Astrocyte (in vitro differentiated cells and primary cell): ENCODE data around the gene PLCXD3. TPM values are rescaled to one million over a fixed set of nuclear protein-coding genes. Genes with fewer than 3 reads are reported as not detected.

Source experiments
- DNase-seq: peaks from one replicate; pipeline ENCODE4 v3.0.0-alpha.2; 2010; ENCODE audit warnings: low read depth
- FAIRE-seq: peaks from 2 replicates; lab custom pipeline; 2011; peaks lifted over from hg19 to GRCh38; lab: Jason Lieb, UNC
- H2AFZ ChIP-seq: 2 replicates; pipeline ENCODE4 v1.6.0; 2012; ENCODE audit warnings: low read depth, low read length, inconsistent platforms
- H3K27ac ChIP-seq: 2 replicates; pipeline ENCODE4 v1.5.1; 2011; ENCODE audit warnings: low read depth, low read length, inconsistent platforms
- H3K27me3 ChIP-seq: 2 replicates; pipeline ENCODE4 v1.6.0; 2011; ENCODE audit warnings: low read length, inconsistent platforms; ENCODE audit not compliant: insufficient read depth
- H3K36me3 ChIP-seq: 2 replicates; pipeline ENCODE4 v1.5.1; 2011; ENCODE audit warnings: low read length, inconsistent platforms; ENCODE audit not compliant: insufficient read depth
- H3K4me1 ChIP-seq: 2 replicates; pipeline ENCODE4 v1.5.1; 2011; ENCODE audit warnings: low read length, inconsistent platforms; ENCODE audit not compliant: insufficient read depth
- H3K4me2 ChIP-seq: 2 replicates; pipeline ENCODE4 v1.6.0; 2012; ENCODE audit warnings: low read length, inconsistent platforms
- H3K4me3 ChIP-seq: 2 replicates; pipeline ENCODE4 v1.5.1; 2011; ENCODE audit warnings: low read depth, mild to moderate bottlenecking, low read length, inconsistent platforms; ENCODE audit not compliant: insufficient read depth
- H3K79me2 ChIP-seq: 2 replicates; pipeline ENCODE4 v1.6.0; 2012; ENCODE audit warnings: mild to moderate bottlenecking, low read length, inconsistent platforms; ENCODE audit not compliant: insufficient read depth
- H3K9ac ChIP-seq: 2 replicates; pipeline ENCODE4 v1.6.0; 2012; ENCODE audit warnings: mild to moderate bottlenecking, low read length, inconsistent platforms
- H3K9me3 ChIP-seq: 2 replicates; pipeline ENCODE4 v1.5.1; 2012; ENCODE audit warnings: low read depth, mild to moderate bottlenecking, low read length, inconsistent platforms; ENCODE audit not compliant: insufficient read depth
- H4K20me1 ChIP-seq: 2 replicates; pipeline ENCODE4 v1.6.0; 2012; ENCODE audit warnings: low read length, inconsistent platforms; ENCODE audit not compliant: insufficient read depth
- H3K27ac Mint-ChIP-seq: one replicate; pipeline ENCODE4 v1.8.0; 2021; ENCODE audit warnings: mild to moderate bottlenecking, mixed read lengths; ENCODE audit not compliant: unreplicated experiment
- H3K27me3 Mint-ChIP-seq: one replicate; pipeline ENCODE4 v1.8.0; 2021; ENCODE audit warnings: low read depth, mixed read lengths; ENCODE audit not compliant: unreplicated experiment
- H3K36me3 Mint-ChIP-seq: one replicate; pipeline ENCODE4 v1.8.0; 2021; ENCODE audit warnings: low read depth, mixed read lengths; ENCODE audit not compliant: unreplicated experiment
- H3K4me1 Mint-ChIP-seq: one replicate; pipeline ENCODE4 v1.8.0; 2021; ENCODE audit warnings: low read depth, mixed read lengths; ENCODE audit not compliant: unreplicated experiment
- H3K4me3 Mint-ChIP-seq: one replicate; pipeline ENCODE4 v1.8.0; 2021; ENCODE audit warnings: mild to moderate bottlenecking, moderate library complexity, mixed read lengths; ENCODE audit not compliant: unreplicated experiment
- H3K9me3 Mint-ChIP-seq: one replicate; pipeline ENCODE4 v1.8.0; 2021; ENCODE audit warnings: mild to moderate bottlenecking, mixed read lengths; ENCODE audit not compliant: unreplicated experiment
- CTCF ChIP-seq: IDR thresholded peaks from 2 replicates; pipeline ENCODE4 v1.5.1; 2011; ENCODE audit warnings: low read depth, mild to moderate bottlenecking, inconsistent platforms, low read length, moderate library complexity; ENCODE audit not compliant: insufficient read depth
- EZH2 ChIP-seq: IDR thresholded peaks from 2 replicates; pipeline ENCODE4 v1.6.1; 2012; ENCODE audit warnings: mild to moderate bottlenecking, low read length, inconsistent platforms; ENCODE audit not compliant: insufficient read depth
- total RNA-seq: library from RNA; stranded (reverse); gene quantifications from 2 replicates; pipeline ENCODE4 v1.2.1, GENCODE V29; 2021

The PLCXD3 gene
- total RNA-seq, 1 donor from 2014 or later: 1.6 TPM

GRCh38 chr5:41527201-41527779 is 16.9 kb upstream of the PLCXD3 start:
- H3K36me3 ChIP-seq: no peaks in the 10 kb centered on the region
- H3K9me3 ChIP-seq: no peaks in the 10 kb centered on the region
- no peak overlapping the region for H2AFZ ChIP-seq
- H3K4me1 ChIP-seq: peaks cover 9% of the 10 kb centered on the region
- no peaks in the 10 kb centered on the region for H4K20me1 ChIP-seq
- Mint-ChIP-seq H3K27me3 (no peaks in the 10 kb centered on the region), H3K4me1 (peaks cover 19% of the 10 kb centered on the region), H3K36me3 (no peaks in the 10 kb centered on the region), H3K9me3 (peaks cover 8% of the 10 kb centered on the region), H3K27ac (peak overlapping the region; percentile 98), H3K4me3 (no peak overlapping the region)
- peak overlapping the region; percentile 56 for H3K4me2 ChIP-seq
- no peaks in the 10 kb centered on the region for H3K79me2 ChIP-seq
- peak overlapping the region; percentile 83 for H3K27ac ChIP-seq
- FAIRE-seq: peak; percentile 99
- H3K9ac ChIP-seq: peak overlapping the region; percentile 25
- DNase-seq: peak; percentile 100
- no peak overlapping the region for H3K4me3 ChIP-seq
- no peak for TF ChIP-seq EZH2
- no peak for TF ChIP-seq CTCF
- no peaks in the 10 kb centered on the region for H3K27me3 ChIP-seq

GRCh38 chr5:41526699-41527098 is 16.3 kb upstream of the PLCXD3 start:
- no peak overlapping the region for H3K4me3 Mint-ChIP-seq
- H3K27ac Mint-ChIP-seq: peak overlapping the region; percentile 98
- Histone ChIP-seq H3K9ac (peak overlapping the region; percentile 25), H3K27me3 (no peaks in the 10 kb centered on the region), H3K79me2 (no peaks in the 10 kb centered on the region), H4K20me1 (no peaks in the 10 kb centered on the region), H3K4me1 (peaks cover 9% of the 10 kb centered on the region), H3K36me3 (no peaks in the 10 kb centered on the region), H3K9me3 (no peaks in the 10 kb centered on the region), H3K4me2 (peak overlapping the region; percentile 56), H2AFZ (no peak overlapping the region), H3K27ac (peak overlapping the region; percentile 83), H3K4me3 (no peak overlapping the region)
- DNase-seq (no peak), FAIRE-seq (no peak)
- peaks cover 8% of the 10 kb centered on the region for H3K9me3 Mint-ChIP-seq
- TF ChIP-seq CTCF (no peak), EZH2 (no peak)
- H3K36me3 Mint-ChIP-seq: no peaks in the 10 kb centered on the region
- H3K27me3 Mint-ChIP-seq: no peaks in the 10 kb centered on the region
- H3K4me1 Mint-ChIP-seq: peaks cover 19% of the 10 kb centered on the region

- H3K9me3 ChIP-seq: no peaks in the 10 kb centered on the region
- H2AFZ ChIP-seq: no peak overlapping the region
- no peak overlapping the region for H3K9ac ChIP-seq
- Mint-ChIP-seq H3K27ac (no peak overlapping the region), H3K4me1 (peaks cover 19% of the 10 kb centered on the region), H3K27me3 (no peaks in the 10 kb centered on the region), H3K36me3 (no peaks in the 10 kb centered on the region), H3K4me3 (no peak overlapping the region), H3K9me3 (peaks cover 1% of the 10 kb centered on the region)
- no peaks in the 10 kb centered on the region for H4K20me1 ChIP-seq
- H3K4me1 ChIP-seq: peaks cover 9% of the 10 kb centered on the region
- FAIRE-seq (no peak), DNase-seq (no peak)
- TF ChIP-seq EZH2 (no peak), CTCF (no peak)
- no peak overlapping the region for H3K4me3 ChIP-seq
- H3K4me2 ChIP-seq: no peak overlapping the region
- no peaks in the 10 kb centered on the region for H3K27me3 ChIP-seq
- H3K27ac ChIP-seq: no peak overlapping the region
- no peaks in the 10 kb centered on the region for H3K36me3 ChIP-seq
- H3K79me2 ChIP-seq: no peaks in the 10 kb centered on the region
These were observed 13.8 kb upstream of the PLCXD3 start for GRCh38 chr5:41524174-41524573.
